Measurements from ENCODE around the gene DLK1.

- no peak for TF ChIP-seq CTCF (conservative IDR thresholded peaks at IDR 0.05)
- TF ChIP-seq ZFX (IDR thresholded peaks at IDR 0.05): no peak
Measured at GRCh38 chr14:100712490-100712889, 14.2 kb upstream of the DLK1 start.
